Measurements from ENCODE around the gene GFRA1.

GFRA1 gene

DNA sequence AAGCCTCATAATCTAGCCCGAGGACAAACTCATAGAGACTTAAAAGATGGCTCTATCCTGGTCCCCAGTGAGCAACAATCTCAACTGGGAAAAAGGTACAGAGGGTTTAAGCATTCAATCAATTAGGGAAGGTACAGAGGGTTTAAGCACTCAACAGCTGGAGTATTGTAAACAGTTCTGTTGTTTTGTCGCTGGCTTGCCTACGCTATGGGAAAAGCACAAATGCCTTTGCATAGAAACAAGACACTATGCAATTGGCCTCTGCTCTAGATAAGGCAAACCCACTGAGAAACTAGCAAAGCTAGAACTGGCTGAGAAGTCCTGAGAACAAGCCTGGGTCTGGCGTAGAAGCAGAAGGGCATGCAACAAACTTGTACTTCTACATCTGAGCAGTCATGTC is 69.3 kb downstream of the GFRA1 start:
- H3K27ac ChIP-seq, result no peak overlapping the region
- DNase-seq (ENCODE audit: low read depth, low spot score), result no peak

DNA sequence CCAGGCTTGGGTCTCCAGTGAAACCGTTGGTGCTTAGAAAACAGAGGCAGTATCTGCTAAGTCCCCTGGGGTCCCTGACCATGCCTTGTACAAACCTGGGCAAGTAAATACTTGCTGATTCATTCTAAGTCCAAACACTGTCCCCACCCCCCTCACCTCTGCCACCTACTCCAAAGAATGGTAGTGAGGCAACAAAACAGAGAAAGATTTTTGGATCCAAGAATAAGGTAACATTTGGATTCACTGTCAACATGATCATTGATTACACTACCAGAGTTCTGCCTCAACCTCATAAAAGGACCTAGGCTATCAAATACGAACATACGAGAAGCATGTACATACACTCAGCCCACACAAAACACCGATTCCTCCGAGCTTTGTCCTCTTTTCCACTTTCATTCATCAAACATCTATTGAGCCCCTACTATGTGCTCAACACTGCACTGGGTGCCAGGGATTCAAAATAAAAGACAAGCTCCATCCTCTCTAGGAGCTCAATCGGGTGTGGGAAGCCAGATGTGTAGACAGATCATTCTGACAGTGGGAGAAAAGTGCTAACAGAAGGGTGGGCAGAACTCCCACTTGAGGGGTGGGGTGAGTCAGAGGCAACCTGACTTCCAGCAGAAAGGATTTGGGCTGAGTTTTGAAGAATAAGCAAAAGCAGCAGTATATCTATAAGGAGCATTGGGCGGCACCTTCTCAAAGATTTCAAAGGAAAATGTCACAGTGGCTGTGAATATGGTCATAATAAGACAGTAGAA is 71.2 kb downstream of the GFRA1 start:
- H3K27ac ChIP-seq, result no peak overlapping the region
- no peak for DNase-seq (ENCODE audit: low read depth, low spot score)

- no peak overlapping the region for H3K27ac ChIP-seq
- DNase-seq (ENCODE audit: low read depth, low spot score), result no peak
These were observed 72.0 kb downstream of the GFRA1 start for GRCh38 chr10:116201011-116201410.

DNA sequence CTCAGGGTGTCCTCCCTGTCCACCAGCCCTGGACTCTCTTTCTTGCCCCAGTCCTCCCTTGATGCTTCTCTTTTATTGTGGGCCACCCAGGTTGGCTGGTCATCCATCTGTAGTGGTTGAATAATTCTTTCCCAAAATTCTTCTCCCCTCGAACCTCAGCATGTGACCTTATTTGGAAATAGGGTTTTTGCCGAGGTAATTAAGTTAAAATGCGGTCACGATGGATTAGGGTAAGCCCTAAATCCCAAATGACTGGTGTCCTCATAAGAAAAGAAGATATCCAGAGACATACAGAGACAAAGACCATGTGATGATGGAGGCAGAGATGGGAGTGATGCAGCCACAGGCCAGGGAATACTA is 74.3 kb downstream of the GFRA1 start:
- DNase-seq (ENCODE audit: low read depth, low spot score), result no peak
- no peak overlapping the region for H3K27ac ChIP-seq

DNA sequence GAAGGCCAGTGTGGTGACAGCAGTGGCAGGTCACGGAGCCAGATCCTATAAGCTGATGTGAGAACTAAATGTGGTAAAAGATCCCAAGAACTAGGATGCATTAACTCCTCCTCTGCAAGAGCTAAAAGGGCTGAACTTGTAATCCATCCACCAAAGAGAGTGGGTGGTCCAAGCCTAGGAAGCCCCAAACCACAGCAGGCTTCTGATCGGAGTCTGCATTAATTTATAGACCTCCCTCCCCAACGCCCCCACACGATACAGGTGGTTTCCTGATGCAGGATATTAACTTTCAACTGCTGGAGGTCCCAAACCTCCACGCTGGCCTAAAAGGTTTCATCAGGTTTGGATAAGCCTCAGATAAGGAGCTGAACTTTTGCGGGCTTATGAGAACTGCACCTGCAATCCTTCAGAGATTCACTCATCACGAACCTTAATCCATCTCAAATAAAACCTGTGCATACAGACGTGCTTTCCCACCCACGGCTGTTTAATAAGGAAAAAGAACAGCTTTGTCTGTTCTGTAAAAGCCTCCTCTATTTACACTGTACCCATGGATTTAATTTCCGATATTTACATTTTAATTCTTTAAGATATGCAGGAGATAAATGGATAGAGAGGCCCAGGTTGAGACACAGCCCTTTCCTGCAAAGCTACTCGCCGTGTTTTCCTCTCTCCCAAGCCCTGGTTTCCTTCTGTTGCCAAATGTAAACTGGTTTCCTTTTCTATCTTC is 74.9 kb downstream of the GFRA1 start:
- no peak for DNase-seq (ENCODE audit: low read depth, low spot score)
- H3K27ac ChIP-seq, result no peak overlapping the region

GRCh38 chr10:116195583-116195982 is 77.4 kb downstream of the GFRA1 start:
- DNase-seq (ENCODE audit: low read depth, low spot score), result no peak
- H3K27ac ChIP-seq, result no peak overlapping the region

DNA sequence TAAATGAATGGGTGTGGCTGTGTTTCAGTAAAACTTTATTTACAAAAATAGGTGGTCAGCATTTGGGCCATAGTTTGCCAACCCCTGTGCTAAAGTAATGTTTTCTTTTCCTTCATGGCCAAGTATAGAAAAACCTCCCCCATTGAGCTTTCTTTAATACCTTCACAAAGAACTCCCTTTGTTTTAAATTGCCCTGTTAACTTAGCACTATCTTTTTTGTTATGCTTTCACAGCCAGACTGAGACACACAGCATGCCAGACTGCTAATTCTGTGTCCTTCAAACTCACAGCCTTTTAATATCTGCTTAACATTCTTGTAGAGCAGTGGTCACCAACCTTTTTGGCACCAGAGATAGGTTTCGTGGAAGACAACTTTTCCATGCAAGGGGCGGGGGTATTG is 78.0 kb downstream of the GFRA1 start:
- no peak for DNase-seq (ENCODE audit: low read depth, low spot score)
- H3K27ac ChIP-seq, result no peak overlapping the region

- no peak for DNase-seq (ENCODE audit: low read depth, low spot score)
- no peak overlapping the region for H3K27ac ChIP-seq
These were observed 78.9 kb downstream of the GFRA1 start for GRCh38 chr10:116194061-116194460.

- no peak overlapping the region for H3K27ac ChIP-seq
- DNase-seq (ENCODE audit: low read depth, low spot score), result no peak
These were observed 82.1 kb downstream of the GFRA1 start for GRCh38 chr10:116190883-116191282.

DNA sequence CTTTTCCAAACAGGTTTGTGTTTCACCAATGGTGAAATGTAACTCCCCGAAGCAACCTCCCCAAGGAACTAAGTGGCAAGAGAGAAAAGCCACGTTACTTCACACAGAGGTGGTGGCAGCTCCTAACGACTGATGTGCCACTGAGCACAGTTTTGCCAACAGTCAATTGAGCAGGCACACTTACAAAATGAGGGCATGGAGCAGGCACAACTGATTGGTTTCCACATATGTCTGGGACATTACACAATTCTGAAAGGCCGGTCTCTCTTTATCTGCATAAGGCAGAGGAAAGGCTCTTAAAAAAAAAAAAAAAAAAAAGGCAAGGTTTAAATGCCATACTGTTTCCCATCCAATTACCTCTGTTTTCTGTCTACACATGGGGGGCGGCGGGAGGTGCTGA is 86.7 kb downstream of the GFRA1 start:
- H3K27ac ChIP-seq, result no peak overlapping the region
- no peak for DNase-seq (ENCODE audit: low read depth, low spot score)

GRCh38 chr10:116185199-116185867 is 87.7 kb downstream of the GFRA1 start:
- no peak for DNase-seq (ENCODE audit: low read depth, low spot score)
- no peak overlapping the region for H3K27ac ChIP-seq

DNA sequence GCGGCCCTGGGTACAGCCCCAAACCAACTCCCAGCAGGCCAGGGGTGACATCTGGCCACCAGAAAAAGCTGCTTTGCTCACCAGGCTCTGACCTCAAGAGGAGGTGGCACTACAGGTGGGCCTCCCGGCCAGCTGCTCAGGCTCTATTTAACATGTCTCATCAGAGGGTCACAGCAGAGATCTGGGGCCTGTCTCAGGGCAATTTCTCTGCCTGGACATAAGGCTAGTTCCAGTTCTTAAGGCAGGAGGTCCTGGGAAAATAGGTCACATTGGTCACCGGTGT is 88.6 kb downstream of the GFRA1 start:
- no peak for DNase-seq (ENCODE audit: low read depth, low spot score)
- H3K27ac ChIP-seq, result no peak overlapping the region

GRCh38 chr10:116183733-116184511 is 89.1 kb downstream of the GFRA1 start:
- no peak overlapping the region for H3K27ac ChIP-seq
- DNase-seq (ENCODE audit: low read depth, low spot score), result no peak

- no peak overlapping the region for H3K27ac ChIP-seq
- DNase-seq (ENCODE audit: low read depth, low spot score), result no peak
These were observed 90.6 kb downstream of the GFRA1 start for GRCh38 chr10:116182426-116182825.

GRCh38 chr10:116178086-116178605 is 94.9 kb downstream of the GFRA1 start:
- H3K27ac ChIP-seq, result no peak overlapping the region
- DNase-seq (ENCODE audit: low read depth, low spot score), result no peak

- no peak overlapping the region for H3K27ac ChIP-seq
- DNase-seq (ENCODE audit: low read depth, low spot score), result no peak
These were observed 97.8 kb downstream of the GFRA1 start for GRCh38 chr10:116175231-116175630.

GRCh38 chr10:116171505-116171904 is 101.5 kb downstream of the GFRA1 start:
- H3K27ac ChIP-seq, result no peak overlapping the region
- no peak for DNase-seq (ENCODE audit: low read depth, low spot score)

DNA sequence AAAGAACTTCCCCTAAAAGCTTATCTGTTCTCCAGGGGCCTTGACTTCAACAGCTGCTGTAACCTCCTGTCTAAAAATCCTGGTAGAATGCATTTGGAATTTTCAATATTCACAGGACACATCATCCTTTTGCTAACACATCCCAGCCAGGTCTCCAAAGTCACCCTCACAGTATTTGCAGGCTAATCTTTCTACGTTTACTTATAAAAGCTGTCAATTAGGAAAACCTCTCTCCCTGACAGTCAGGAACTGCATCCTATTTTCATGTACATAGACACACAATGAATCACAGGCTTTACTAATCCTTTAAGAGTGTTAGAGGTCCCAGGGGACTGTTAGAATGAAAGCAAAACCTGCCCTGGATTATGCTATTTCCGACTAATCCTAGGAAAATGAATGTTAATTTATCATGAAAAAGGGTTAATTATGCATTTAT is 102.2 kb downstream of the GFRA1 start:
- DNase-seq (ENCODE audit: low read depth, low spot score), result no peak
- H3K27ac ChIP-seq, result no peak overlapping the region

GRCh38 chr10:116169782-116170445 is 103.1 kb downstream of the GFRA1 start:
- DNase-seq (ENCODE audit: low read depth, low spot score), result no peak
- no peak overlapping the region for H3K27ac ChIP-seq

DNA sequence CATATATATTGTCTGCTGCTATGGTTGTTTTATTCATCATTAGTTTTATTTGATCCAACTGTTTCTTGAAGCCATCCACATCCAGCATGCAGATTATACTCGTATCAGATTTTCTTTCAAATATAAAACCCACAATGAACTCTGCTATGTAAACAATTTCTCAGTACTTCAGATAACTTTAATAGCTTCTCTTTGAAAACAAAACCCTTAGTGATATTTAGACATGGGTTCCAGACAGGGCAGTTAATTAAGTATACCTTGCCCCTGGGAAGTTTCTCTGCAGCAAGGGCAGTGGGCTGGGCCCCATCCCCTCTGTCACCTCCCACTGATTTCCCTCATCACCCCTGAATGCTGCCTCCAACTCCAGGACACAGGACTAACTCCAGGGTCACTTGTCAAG is 104.3 kb downstream of the GFRA1 start:
- no peak overlapping the region for H3K27ac ChIP-seq
- DNase-seq (ENCODE audit: low read depth, low spot score), result no peak
